GM23338 (cell line): ENCODE measurements around the gene CSNK1G1. TPM values are rescaled to one million over a fixed set of nuclear protein-coding genes. Genes with fewer than 3 reads are reported as not detected.

ENCODE experiments used
- ATAC-seq: fragments of 200-7000 bp; cut with Tn5 transposase; 3 replicates; pipeline ENCODE4 v1.9.1; 2020
- DNase-seq: peaks from one replicate; pipeline ENCODE4 v3.0.0-alpha.2; 2015; ENCODE audit warnings: low spot score
- H2AFZ ChIP-seq: fragments of 200-600 bp; sonication (generic); 2 replicates; pipeline ENCODE4 v1.8.0; 2016; ENCODE audit warnings: antibody characterized with exemption, mild to moderate bottlenecking, moderate library complexity
- H3F3A ChIP-seq: fragments of 200-600 bp; sonication (generic); replicated peaks from 2 replicates; pipeline ENCODE4 v1.8.0; 2017; ENCODE audit warnings: antibody characterized with exemption, mixed run types, low read depth
- H3K27ac ChIP-seq: fragments of 200-600 bp; sonication (generic); 2 replicates; pipeline ENCODE4 v1.6.1; 2016; ENCODE audit warnings: low read depth
- H3K27me3 ChIP-seq: fragments of 200-600 bp; sonication (generic); 2 replicates; pipeline ENCODE4 v1.8.0; 2016; ENCODE audit warnings: mild to moderate bottlenecking, mixed run types, moderate library complexity; ENCODE audit not compliant: insufficient read depth
- H3K36me3 ChIP-seq: fragments of 200-600 bp; sonication (generic); 2 replicates; pipeline ENCODE4 v1.8.0; 2016; ENCODE audit warnings: mild to moderate bottlenecking; ENCODE audit not compliant: insufficient read depth
- H3K4me1 ChIP-seq: fragments of 200-600 bp; sonication (generic); 2 replicates; pipeline ENCODE4 v1.8.0; 2016; ENCODE audit warnings: mild to moderate bottlenecking, moderate library complexity; ENCODE audit not compliant: insufficient read depth
- H3K4me2 ChIP-seq: fragments of 200-600 bp; sonication (generic); 2 replicates; pipeline ENCODE4 v1.7.1; 2017; ENCODE audit warnings: mixed run types
- H3K4me3 ChIP-seq: fragments of 200-600 bp; sonication (generic); 2 replicates; pipeline ENCODE4 v1.6.1; 2016; ENCODE audit warnings: mixed run types
- H3K79me2 ChIP-seq: fragments of 200-600 bp; sonication (generic); replicated peaks from 2 replicates; pipeline ENCODE4 v1.8.0; 2017; ENCODE audit warnings: mild to moderate bottlenecking; ENCODE audit not compliant: insufficient read depth
- H3K9me2 ChIP-seq: fragments of 200-600 bp; sonication (generic); 2 replicates; pipeline ENCODE4 v1.8.0; 2017; ENCODE audit not compliant: insufficient read depth
- H4K20me1 ChIP-seq: fragments of 200-600 bp; sonication (generic); replicated peaks from 2 replicates; pipeline ENCODE4 v1.8.0; 2017; ENCODE audit warnings: mild to moderate bottlenecking; ENCODE audit not compliant: insufficient read depth
- H3K27ac Mint-ChIP-seq: 2 replicates; pipeline ENCODE4 v1.8.0; 2020; ENCODE audit warnings: inconsistent platforms, mild to moderate bottlenecking, moderate library complexity, mixed read lengths
- H3K27me3 Mint-ChIP-seq: 3 replicates; pipeline ENCODE4 v1.8.0; 2022; ENCODE audit warnings: low read depth, mild to moderate bottlenecking, moderate library complexity, mixed read lengths, inconsistent platforms; ENCODE audit not compliant: insufficient read depth, poor library complexity
- H3K36me3 Mint-ChIP-seq: 3 replicates; pipeline ENCODE4 v1.8.0; 2021; ENCODE audit warnings: low read depth, mild to moderate bottlenecking, inconsistent platforms, moderate library complexity, mixed read lengths
- H3K4me1 Mint-ChIP-seq: 3 replicates; pipeline ENCODE4 v1.8.0; 2020; ENCODE audit warnings: mild to moderate bottlenecking, inconsistent platforms, mixed read lengths
- H3K4me3 Mint-ChIP-seq: 3 replicates; pipeline ENCODE4 v1.8.0; 2021; ENCODE audit warnings: moderate library complexity, mild to moderate bottlenecking, inconsistent platforms, mixed read lengths
- H3K9me3 Mint-ChIP-seq: 3 replicates; pipeline ENCODE4 v1.8.0; 2020; ENCODE audit warnings: moderate library complexity, mild to moderate bottlenecking, inconsistent platforms, mixed read lengths
- CREB1 ChIP-seq: fragments of 250-450 bp; sonication (Bioruptor Pico); IDR thresholded peaks from 2 replicates; pipeline ENCODE4 v1.5.0; 2020; ENCODE audit warnings: low read depth, mild to moderate bottlenecking, moderate library complexity
- CTCF ChIP-seq, 2 experiments: fragments of 200-600 bp in 1 of 2; sonication (generic) in 1 of 2; conservative IDR thresholded peaks; 2 replicates each; pipeline versions ENCODE4 v1.5.1 to v1.6.1; 2016 to 2017; ENCODE audit warnings: antibody characterized with exemption in 2 of 2, low read depth in 2 of 2, mild to moderate bottlenecking in 2 of 2, moderate library complexity in 1 of 2
- ETS1 ChIP-seq: IDR thresholded peaks from 2 replicates; pipeline ENCODE4 v1.6.1; 2016; ENCODE audit warnings: antibody characterized with exemption
- EZH2 ChIP-seq: fragments of 200-600 bp; sonication (generic); IDR thresholded peaks from one replicate; pipeline ENCODE4 v1.8.0; 2017; ENCODE audit warnings: antibody characterized with exemption, mild to moderate bottlenecking, low read depth; ENCODE audit not compliant: unreplicated experiment
- EZH2phosphoT487 ChIP-seq: fragments of 200-600 bp; sonication (generic); IDR thresholded peaks from one replicate; pipeline ENCODE4 v1.8.1; 2018; ENCODE audit warnings: antibody characterized with exemption; ENCODE audit not compliant: unreplicated experiment
- JUNB ChIP-seq: IDR thresholded peaks from one replicate; pipeline ENCODE4 v1.6.1; 2016; ENCODE audit warnings: antibody characterized with exemption; ENCODE audit not compliant: unreplicated experiment
- NANOG ChIP-seq: IDR thresholded peaks from 2 replicates; pipeline ENCODE4 v1.6.1; 2016; ENCODE audit warnings: antibody characterized with exemption, borderline replicate concordance
- POLR2AphosphoS5 ChIP-seq: IDR thresholded peaks from 2 replicates; pipeline ENCODE4 v1.6.1; 2016; ENCODE audit warnings: antibody characterized with exemption, low read depth
- STAT1 ChIP-seq: IDR thresholded peaks from one replicate; pipeline ENCODE4 v1.6.1; 2016; ENCODE audit warnings: antibody characterized with exemption; ENCODE audit not compliant: unreplicated experiment
- ZNF114 ChIP-seq: fragments of 250-450 bp; sonication (Bioruptor Pico); IDR thresholded peaks from 2 replicates; pipeline ENCODE4 v1.5.0; 2020; ENCODE audit warnings: mild to moderate bottlenecking, moderate library complexity
- ZNF331 ChIP-seq: fragments of 250-450 bp; sonication (Bioruptor Pico); IDR thresholded peaks from 2 replicates; pipeline ENCODE4 v1.5.0; 2020; ENCODE audit warnings: low read depth, mild to moderate bottlenecking, moderate library complexity
- polyA plus RNA-seq: library from polyadenylated mRNA; unstranded; fragments of >200 nt; fragmentation: Nextera tagmentation; extraction: Ambion mirVana; gene quantifications from 2 replicates; pipeline ENCODE4 v1.2.1, GENCODE V29; 2016
- total RNA-seq: library from RNA; depleted of rRNA; stranded (reverse); fragments of >200 nt; shearing (Covaris generic); gene quantifications from 2 replicates; pipeline ENCODE4 v1.2.3, GENCODE V29; 2014
- TF ChIP-seq, protein P1 (sequence below): IDR thresholded peaks from one replicate; pipeline ENCODE4 v1.6.1; 2018; ENCODE audit warnings: antibody characterized with exemption; ENCODE audit not compliant: unreplicated experiment
- TF ChIP-seq, protein P2 (sequence below): fragments of 250-450 bp; sonication (Bioruptor Pico); IDR thresholded peaks from 2 replicates; pipeline ENCODE4 v1.5.0; 2020; ENCODE audit warnings: mild to moderate bottlenecking, moderate library complexity

CSNK1G1 gene
- total and polyA plus RNA-seq, 2 experiments from 2014 or later = 9.3 to 13.4 TPM

DNA sequence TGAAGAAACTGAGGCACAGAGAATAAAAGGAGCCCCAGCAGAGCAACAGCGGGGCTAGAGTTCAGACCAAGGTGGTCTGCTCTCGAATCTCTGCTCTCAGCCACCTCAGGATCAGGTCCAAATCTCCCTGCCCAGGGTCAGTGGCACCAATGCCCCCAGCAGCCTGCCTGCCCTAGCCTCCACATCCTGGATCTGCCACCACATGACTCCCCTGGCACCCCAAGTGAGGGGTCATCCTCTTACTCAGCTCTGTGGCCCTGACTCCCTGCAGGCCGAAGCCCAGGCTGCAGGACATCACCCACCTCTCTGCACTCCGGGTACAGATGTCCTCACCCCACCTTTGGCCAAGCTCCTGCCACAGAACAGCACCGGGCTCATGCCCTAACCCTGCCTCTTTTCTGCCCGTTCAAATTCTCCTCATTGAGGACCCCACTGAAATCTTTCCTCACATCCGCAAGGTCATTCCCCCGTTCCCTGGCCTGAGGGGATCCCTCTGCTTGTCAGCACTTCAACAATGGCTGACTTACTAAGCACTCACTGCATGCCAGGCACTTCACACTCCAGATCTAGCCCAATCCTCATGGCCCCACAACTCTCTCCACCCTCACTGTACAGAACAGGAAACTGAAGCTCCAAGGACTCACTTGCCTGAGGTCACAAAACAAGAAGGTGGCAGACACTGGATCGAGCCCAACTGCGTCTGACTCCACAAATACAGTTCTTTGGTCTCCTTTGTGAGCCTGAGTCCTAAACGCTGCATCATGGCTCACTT is 197.4 kb downstream of the CSNK1G1 start:
- Mint-ChIP-seq H3K4me1 (peaks cover 9% of the 10 kb centered on the region), H3K27me3 (peaks cover 8% of the 10 kb centered on the region), H3K27ac (no peak overlapping the region; the same call in 1 of the 2 replicates), H3K9me3 (no peaks in the 10 kb centered on the region; the same call in 2 of the 3 replicates), H3K4me3 (no peak overlapping the region), H3K36me3 (peaks cover 67% of the 10 kb centered on the region)
- Histone ChIP-seq H3K4me2 (no peak overlapping the region), H3F3A (peaks cover 37% of the 10 kb centered on the region), H3K79me2 (peaks cover 21% of the 10 kb centered on the region), H4K20me1 (peaks cover 21% of the 10 kb centered on the region), H3K4me1 (peaks cover 10% of the 10 kb centered on the region), H3K4me3 (no peak overlapping the region), H3K9me2 (no peaks in the 10 kb centered on the region), H3K36me3 (peaks cover 53% of the 10 kb centered on the region), H2AFZ (no peak overlapping the region), H3K27ac (no peak overlapping the region), H3K27me3 (no peaks in the 10 kb centered on the region)
- TF ChIP-seq ETS1 = no peak
- no peak for TF ChIP-seq EZH2phosphoT487
- no peak for TF ChIP-seq STAT1
- TF ChIP-seq POLR2AphosphoS5 = no peak
- TF ChIP-seq CTCF (conservative IDR thresholded peaks at IDR 0.05; ENCODE audit: low read depth in 2 of 2) = no peak
- TF ChIP-seq EZH2 = no peak
- TF ChIP-seq NANOG = no peak
- TF ChIP-seq CREB1 = no peak
- TF ChIP-seq JUNB = no peak
- TF ChIP-seq, protein P1, sequence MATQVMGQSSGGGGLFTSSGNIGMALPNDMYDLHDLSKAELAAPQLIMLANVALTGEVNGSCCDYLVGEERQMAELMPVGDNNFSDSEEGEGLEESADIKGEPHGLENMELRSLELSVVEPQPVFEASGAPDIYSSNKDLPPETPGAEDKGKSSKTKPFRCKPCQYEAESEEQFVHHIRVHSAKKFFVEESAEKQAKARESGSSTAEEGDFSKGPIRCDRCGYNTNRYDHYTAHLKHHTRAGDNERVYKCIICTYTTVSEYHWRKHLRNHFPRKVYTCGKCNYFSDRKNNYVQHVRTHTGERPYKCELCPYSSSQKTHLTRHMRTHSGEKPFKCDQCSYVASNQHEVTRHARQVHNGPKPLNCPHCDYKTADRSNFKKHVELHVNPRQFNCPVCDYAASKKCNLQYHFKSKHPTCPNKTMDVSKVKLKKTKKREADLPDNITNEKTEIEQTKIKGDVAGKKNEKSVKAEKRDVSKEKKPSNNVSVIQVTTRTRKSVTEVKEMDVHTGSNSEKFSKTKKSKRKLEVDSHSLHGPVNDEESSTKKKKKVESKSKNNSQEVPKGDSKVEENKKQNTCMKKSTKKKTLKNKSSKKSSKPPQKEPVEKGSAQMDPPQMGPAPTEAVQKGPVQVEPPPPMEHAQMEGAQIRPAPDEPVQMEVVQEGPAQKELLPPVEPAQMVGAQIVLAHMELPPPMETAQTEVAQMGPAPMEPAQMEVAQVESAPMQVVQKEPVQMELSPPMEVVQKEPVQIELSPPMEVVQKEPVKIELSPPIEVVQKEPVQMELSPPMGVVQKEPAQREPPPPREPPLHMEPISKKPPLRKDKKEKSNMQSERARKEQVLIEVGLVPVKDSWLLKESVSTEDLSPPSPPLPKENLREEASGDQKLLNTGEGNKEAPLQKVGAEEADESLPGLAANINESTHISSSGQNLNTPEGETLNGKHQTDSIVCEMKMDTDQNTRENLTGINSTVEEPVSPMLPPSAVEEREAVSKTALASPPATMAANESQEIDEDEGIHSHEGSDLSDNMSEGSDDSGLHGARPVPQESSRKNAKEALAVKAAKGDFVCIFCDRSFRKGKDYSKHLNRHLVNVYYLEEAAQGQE = no peak
- TF ChIP-seq ZNF331 (CRISPR knock-in tag) = no peak
- TF ChIP-seq, protein P2, sequence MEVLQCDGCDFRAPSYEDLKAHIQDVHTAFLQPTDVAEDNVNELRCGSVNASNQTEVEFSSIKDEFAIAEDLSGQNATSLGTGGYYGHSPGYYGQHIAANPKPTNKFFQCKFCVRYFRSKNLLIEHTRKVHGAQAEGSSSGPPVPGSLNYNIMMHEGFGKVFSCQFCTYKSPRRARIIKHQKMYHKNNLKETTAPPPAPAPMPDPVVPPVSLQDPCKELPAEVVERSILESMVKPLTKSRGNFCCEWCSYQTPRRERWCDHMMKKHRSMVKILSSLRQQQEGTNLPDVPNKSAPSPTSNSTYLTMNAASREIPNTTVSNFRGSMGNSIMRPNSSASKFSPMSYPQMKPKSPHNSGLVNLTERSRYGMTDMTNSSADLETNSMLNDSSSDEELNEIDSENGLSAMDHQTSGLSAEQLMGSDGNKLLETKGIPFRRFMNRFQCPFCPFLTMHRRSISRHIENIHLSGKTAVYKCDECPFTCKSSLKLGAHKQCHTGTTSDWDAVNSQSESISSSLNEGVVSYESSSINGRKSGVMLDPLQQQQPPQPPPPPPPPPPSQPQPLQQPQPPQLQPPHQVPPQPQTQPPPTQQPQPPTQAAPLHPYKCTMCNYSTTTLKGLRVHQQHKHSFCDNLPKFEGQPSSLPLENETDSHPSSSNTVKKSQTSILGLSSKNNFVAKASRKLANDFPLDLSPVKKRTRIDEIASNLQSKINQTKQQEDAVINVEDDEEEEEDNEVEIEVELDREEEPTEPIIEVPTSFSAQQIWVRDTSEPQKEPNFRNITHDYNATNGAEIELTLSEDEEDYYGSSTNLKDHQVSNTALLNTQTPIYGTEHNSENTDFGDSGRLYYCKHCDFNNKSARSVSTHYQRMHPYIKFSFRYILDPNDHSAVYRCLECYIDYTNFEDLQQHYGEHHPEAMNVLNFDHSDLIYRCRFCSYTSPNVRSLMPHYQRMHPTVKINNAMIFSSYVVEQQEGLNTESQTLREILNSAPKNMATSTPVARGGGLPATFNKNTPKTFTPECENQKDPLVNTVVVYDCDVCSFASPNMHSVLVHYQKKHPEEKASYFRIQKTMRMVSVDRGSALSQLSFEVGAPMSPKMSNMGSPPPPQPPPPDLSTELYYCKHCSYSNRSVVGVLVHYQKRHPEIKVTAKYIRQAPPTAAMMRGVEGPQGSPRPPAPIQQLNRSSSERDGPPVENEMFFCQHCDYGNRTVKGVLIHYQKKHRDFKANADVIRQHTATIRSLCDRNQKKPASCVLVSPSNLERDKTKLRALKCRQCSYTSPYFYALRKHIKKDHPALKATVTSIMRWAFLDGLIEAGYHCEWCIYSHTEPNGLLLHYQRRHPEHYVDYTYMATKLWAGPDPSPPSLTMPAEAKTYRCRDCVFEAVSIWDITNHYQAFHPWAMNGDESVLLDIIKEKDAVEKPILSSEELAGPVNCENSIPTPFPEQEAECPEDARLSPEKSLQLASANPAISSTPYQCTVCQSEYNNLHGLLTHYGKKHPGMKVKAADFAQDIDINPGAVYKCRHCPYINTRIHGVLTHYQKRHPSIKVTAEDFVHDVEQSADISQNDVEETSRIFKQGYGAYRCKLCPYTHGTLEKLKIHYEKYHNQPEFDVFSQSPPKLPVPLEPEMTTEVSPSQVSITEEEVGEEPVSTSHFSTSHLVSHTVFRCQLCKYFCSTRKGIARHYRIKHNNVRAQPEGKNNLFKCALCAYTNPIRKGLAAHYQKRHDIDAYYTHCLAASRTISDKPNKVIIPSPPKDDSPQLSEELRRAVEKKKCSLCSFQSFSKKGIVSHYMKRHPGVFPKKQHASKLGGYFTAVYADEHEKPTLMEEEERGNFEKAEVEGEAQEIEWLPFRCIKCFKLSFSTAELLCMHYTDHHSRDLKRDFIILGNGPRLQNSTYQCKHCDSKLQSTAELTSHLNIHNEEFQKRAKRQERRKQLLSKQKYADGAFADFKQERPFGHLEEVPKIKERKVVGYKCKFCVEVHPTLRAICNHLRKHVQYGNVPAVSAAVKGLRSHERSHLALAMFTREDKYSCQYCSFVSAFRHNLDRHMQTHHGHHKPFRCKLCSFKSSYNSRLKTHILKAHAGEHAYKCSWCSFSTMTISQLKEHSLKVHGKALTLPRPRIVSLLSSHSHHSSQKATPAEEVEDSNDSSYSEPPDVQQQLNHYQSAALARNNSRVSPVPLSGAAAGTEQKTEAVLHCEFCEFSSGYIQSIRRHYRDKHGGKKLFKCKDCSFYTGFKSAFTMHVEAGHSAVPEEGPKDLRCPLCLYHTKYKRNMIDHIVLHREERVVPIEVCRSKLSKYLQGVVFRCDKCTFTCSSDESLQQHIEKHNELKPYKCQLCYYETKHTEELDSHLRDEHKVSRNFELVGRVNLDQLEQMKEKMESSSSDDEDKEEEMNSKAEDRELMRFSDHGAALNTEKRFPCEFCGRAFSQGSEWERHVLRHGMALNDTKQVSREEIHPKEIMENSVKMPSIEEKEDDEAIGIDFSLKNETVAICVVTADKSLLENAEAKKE (CRISPR knock-in tag) = no peak
- no peak for TF ChIP-seq ZNF114 (CRISPR knock-in tag)
- ATAC-seq (no peak), DNase-seq (no peak)
